GM10847 (cell line): ENCODE data around the gene FAM229B.

Source experiments
- POLR2A ChIP-seq: IDR thresholded peaks from 2 replicates; pipeline ENCODE4 v1.6.1; 2011; ENCODE audit not compliant: insufficient read length; ENCODE audit errors: extremely low read depth

Gene FAM229B

DNA sequence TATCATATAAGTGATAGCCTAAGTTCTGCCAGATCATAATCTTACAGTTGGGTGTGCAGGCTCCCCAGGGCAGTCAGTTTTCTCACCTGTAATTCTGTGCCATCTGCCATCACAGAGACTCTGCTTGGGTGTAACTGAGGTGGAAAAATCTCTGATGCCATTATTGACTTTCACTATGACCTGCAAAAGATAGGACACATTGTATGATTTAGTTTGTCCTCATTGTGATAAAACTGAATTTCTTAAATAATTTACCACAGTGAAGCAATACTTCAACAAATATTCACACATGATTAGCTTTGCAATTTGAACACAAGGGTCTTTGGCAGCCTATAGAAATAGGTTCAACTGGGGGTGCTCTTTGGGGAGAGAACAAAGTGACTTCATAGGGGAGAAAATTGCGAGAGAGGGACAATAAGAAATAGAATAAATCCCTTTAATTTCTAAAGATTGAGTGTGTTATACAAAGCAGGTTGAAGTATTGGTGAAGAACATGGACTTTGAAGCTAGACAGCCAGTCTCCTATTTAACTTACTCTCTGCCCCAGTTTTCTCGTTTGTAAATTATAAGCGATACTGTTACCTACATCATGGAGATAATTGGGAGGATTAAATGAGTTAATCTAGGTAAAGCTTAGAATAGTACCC is 27.3 kb downstream of the FAM229B start:
- no peak for TF ChIP-seq POLR2A

DNA sequence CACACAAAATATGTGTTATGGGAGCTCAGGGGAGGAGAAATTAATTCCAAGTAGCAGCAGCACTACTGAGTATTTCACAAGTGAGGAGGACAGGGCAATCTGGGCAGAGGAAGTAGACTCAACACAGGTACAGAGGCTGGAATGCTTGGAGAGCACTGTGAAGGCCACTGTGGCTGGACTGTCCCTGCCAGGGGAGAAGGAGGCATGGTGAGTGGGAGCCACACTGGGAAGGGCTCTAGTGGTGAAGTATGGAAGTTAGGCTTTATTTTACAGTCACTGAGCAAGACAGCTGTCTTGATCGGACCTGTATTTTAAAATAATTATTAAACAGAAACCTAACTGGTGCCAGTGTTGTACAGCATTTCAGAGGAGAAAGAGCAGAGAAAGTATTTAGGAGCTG is 28.8 kb downstream of the FAM229B start:
- TF ChIP-seq POLR2A: no peak

DNA sequence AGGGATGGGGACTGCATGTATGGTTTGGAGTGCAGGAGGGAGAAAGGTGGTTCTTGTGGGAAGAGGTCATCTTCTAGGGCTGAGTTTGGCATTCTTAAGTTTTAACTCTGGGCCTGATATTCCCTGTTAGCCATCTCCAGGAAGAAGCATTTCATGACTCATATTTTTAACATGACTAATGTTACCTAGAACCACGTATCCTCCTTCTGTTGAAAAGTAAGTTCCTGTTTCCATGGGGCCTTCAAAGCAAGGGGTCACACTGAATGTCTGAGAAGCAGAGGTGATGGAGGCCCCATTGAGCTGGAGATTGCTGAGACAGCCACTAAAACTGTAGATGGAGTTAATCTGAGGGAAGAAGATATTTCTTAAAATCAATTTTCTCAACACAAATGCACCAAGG is 30.2 kb downstream of the FAM229B start:
- no peak for TF ChIP-seq POLR2A

DNA sequence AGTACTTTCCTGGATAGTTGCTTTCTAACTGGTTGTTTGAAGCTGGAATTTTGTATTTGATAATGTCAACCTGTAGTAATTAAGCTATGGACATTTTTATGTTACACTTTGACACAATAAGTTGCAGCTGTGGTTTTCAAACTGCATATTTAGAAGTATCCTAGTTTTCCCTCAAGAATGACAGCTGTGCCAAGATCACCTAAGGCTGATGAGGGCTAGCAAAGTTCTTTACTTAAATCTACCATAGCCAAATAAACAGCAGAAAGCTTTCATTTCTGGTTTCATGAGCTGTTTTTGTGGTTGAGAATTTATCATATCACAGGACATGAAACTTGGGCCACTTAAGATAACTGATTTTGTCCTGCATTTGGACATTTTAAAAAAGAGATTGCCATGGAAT is 30.6 kb downstream of the FAM229B start:
- TF ChIP-seq POLR2A: no peak

DNA sequence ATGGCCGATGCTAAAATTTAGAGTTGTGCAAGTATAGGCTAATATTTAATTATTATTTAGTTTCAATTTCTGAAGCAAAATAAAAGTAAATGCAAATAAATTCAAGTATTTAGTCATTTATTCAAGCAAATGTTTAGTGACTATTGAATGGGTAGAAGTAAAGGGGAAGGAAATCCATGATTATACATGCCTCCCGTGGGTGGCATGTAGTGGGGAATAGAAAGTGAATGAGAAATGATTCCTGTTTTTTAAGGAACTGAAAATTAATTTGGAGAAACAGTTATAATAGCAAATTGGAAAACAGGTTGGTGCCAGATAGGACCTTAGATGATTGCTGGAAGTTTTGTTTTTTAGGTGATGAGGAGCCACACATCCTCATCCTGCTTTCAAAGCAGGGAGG is 35.4 kb downstream of the FAM229B start:
- TF ChIP-seq POLR2A: no peak

DNA sequence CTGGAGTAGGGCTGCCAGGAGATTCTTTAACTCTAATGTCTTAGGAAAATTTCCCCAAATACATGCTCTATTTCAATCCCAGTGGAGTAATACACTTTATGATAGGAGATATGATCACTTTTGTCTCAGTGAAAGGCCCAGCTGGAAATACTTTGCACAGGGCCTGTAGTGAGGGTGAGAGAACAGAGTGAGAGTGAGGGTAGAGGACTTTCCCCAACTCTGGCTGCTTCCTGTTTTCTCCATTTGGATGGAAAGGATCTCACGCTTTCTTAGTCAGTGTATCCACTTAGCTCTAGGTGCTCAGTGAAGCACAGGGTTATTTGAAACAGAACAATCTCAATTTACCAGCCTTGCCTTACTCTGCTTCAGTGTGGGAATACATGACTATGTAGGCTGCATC is 36.6 kb downstream of the FAM229B start:
- no peak for TF ChIP-seq POLR2A

DNA sequence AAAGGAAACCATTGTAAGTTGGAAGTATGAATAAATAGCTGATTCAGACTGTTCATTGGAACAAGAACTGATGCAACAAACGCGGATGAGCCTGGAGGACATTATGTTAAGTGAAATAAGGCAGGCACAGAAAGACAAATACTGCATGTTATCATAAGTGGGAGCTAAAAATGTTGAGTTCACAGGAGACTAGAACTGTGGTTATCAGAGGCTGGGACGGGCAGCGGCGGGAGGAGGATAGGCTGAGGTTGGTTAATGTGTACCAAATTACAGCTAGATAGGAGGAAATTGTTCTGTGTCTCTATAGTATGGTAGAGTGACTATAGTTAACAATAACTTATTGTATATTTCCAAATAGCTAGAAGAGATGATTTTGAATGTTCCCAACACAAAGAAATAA is 40.8 kb downstream of the FAM229B start:
- TF ChIP-seq POLR2A: no peak

DNA sequence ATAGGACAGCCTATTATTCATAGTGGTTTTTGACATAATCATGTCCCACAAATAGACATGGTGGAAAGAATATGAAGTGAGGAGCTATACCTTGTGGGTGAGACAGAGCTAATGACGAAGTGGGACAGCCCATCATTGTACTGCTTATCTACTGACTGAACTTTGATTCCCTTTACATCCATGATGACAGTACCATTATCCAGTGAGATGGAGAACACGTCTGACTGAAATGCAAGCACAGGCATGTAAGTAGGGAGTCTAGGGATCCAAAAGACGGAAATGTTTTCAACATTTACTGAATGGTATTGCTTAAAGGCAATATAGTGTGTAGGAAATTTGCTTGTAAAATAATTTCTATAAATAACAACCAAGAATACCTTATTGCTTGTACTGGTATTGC is 43.5 kb downstream of the FAM229B start:
- TF ChIP-seq POLR2A: no peak

DNA sequence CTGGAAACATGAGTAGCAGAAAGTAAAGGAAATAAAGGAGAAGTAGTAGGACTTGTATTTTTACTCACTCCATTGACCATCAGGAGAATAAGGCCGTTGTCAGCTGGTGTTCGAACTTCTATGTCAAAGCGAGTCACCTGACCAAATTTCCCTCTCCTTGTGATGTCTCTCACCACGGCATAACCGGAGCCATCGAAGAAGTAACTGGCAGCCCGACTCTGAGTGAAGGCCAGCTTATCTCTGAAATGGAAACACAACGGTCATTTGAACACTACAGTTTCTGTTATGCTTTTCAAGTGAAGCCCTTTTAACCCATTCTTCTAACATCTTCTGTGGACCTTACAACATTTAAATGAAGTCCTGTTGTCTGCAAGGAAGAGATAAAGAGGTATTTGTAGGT is 51.7 kb downstream of the FAM229B start:
- no peak for TF ChIP-seq POLR2A

DNA sequence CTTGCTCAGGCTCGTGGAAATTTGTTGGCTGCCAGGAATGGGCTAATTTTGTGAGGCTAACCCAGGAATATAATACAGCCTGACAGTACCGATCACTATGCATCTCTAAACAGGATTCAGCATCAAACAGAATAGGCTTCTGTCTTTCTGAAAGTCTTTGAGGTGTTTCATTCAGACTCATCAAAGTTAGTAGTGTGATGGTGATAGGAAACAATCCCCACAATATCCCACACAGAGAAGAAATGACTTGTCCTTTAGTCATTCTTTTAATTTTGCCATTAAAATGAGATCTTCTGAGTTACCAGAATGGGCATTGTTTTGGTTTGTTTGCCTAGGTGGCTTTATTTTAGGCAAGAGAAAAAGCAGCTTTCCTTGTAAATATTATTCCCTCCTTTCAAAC is 54.3 kb downstream of the FAM229B start:
- TF ChIP-seq POLR2A: no peak

DNA sequence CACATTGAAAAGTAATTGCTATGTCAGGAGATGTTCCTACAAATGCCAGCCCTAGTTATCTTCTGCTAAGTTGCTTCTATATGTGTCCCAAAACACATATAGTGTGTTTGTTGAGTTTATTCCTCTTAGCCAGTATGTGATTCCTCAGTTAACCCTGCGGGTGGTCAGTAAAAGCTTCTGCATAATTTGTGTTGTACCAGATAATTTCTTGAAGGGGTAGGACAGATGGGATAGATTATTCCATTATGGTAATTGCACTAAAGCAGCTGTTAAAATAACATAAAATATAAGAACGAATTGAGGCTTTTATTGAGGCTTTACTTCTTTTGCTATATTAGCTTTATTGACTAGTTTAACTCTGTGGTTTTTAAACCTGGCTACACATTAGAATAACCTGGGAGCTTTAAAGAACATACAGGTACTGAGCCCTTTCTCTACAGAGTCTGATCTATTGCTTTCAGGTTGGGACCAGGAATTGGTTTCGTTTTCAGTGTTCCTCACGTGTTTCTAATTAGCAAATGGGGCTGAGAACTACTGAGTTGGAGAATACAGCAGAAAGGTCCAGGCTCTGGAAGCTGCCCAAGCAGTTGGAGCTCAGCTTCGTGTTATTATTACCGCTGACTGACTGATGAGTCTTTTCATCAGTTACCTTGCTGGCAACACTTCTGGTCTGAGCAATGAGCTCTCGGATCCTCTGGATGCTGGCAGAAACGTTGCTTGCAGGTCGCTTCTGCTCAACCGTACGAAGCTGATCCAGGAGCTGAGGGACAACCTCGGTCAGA is 56.9 kb downstream of the FAM229B start:
- no peak for TF ChIP-seq POLR2A

DNA sequence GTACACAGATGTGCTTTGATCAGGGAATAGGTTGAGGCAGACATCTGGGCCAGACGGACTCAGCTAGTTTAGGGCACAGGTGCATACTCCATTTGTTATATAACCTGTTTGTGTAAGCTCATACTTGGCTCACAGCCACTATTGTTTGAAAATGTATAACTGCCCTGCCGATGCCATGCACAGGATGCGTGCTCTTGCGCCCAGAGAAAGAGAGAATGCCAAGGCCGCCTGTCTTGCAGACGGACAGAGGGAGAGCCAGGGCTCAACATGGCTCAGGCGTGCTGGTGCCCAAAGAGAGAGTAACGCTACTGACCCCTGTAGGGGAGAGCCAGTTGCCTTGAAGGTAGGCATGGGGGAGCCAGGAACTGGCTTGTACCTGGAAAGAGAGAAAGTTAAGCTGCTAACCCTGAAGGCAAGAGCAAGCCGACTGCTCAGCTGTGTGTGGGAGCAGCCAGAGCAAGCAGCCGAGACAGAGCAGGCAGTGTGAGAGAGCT is 57.7 kb downstream of the FAM229B start:
- no peak for TF ChIP-seq POLR2A

DNA sequence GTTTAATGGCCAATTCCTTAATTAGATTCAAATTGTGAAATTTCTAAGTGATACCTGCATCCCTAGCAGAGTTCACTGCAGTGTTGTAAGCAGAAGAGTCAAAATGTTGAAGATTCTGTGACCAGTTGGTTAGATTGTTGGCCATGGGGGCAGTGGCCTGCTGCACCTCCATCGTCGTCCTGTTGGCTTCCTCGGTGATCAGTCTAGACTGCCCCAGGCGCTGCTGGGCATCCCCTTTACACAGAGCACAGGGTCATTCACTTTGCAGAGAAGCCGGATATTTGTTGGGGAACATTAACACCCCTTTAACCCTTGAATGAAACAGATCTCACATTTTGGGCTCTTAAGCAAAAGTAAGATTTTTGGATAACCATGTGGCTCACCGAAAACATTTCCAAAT is 60.7 kb downstream of the FAM229B start:
- no peak for TF ChIP-seq POLR2A

DNA sequence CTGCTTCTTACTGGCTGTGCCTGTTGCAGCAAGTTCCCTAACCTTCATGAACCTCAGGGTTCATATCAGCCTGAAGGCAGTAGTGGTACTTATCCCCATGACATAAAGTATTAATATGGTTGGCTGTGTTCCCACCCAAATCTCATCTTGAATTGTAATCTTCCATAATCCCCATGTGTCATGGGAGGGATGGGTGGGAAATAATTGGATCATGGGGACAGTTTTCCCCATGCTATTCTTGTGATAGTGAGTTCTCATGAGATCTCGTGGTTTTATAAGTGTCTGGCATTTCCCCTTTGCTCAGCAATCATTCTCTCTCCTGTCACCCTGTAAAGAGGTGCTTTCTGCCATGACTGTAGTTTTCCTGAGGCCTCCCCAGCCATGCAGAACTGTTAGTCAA is 61.8 kb downstream of the FAM229B start:
- TF ChIP-seq POLR2A: no peak

DNA sequence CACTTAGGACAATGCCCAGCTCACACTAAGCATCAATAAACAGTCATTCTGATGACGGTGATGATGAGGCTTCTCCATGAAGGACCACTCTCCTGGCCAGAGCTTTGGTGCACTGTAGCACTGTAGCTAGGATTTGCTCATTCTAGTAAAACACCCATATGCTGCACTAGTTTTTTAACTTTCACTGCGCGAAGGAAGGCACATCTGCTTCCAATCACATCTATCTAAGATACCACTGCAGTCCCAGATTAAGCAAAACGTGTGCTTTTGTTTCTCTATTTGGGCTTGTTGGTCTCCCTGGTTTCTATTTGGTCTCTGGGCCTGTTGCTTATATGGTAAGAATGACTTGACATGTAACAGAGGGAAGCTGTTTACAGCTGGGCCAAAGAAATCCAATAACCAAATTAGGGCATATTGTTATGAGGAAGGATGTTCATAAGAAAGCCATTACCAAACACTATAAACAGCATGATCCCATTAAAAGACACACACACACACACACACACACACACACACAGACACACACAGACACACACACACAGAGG is 62.4 kb downstream of the FAM229B start:
- TF ChIP-seq POLR2A: no peak

DNA sequence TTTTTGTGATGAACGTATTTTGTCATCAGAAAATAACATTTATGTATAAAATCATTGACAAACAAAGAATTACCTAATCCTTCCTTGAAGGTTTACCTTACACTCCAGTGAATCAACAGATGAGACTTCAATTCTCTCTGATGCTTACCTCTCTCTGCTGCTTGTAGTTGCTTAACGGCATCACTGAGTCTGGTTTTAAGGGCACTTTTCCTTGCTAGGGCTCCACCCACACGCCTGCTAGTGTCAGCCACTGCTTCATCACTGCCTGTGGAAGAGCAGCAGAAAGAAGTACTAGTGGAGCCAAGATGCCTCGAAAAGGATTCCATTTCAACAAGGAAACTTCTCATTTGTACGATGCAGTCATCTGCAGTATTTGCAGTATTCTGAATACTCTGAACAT is 63.0 kb downstream of the FAM229B start:
- no peak for TF ChIP-seq POLR2A
